ENCODE data around the gene SPAG16. TPM values are rescaled to one million over a fixed set of nuclear protein-coding genes. Genes with fewer than 3 reads are reported as not detected.
A peak's percentile ranks its signal among the peaks of the same experiment; 100 is the strongest.

The SPAG16 gene
- total RNA-seq, 1 experiment from 2014 or later: 21.5 TPM

DNA sequence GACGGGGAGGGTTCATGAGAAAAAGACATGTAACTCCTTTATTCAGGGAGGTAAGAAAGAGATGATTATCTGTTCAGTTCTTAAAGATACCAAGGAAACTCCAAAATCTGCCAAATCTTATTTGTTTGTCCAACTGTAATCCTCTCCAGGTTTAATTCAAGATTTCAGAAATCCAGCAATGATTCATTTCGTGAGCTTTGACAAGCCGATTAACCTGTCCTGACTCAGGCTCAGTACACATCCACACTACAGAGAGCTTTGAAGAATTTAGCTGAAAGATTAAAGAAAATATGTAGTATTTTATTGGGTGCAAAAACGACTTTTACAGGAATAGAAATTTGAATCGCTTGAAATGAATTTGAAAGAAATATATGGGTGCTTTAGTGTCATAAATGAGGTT, 1.1 kb downstream of the SPAG16 start:
- H3K4me3 Mint-ChIP-seq (ENCODE audit: unreplicated experiment): peak overlapping the region; percentile 85
- Histone ChIP-seq H3K4me3 (ENCODE audit: low read depth, low read length) (peak overlapping the region; percentile 73), H3K36me3 (ENCODE audit: control insufficient read depth, insufficient read depth, low read length) (0 out of 2 replicates have a peak, but pooled peaks cover 1% of the 10 kb centered on the region), H3K4me1 (0 out of 2 replicates have a peak, but pooled peaks cover 5% of the 10 kb centered on the region), H3K27me3 (replicated peaks; ENCODE audit: control insufficient read depth, insufficient read depth, low read length) (no peaks in the 10 kb centered on the region), H3K9me3 (no peaks in the 10 kb centered on the region)
- DNase-seq: no peak
- intact Hi-C loops (cut with micrococcal nuclease; ENCODE audit: unreplicated experiment): no loop called here
- H3K4me1 Mint-ChIP-seq (ENCODE audit: low read depth, unreplicated experiment): peaks cover 6% of the 10 kb centered on the region
- H3K27ac Mint-ChIP-seq (ENCODE audit: unreplicated experiment): no peak overlapping the region
- H3K27me3 Mint-ChIP-seq (ENCODE audit: insufficient read depth, unreplicated experiment): no peaks in the 10 kb centered on the region
- H3K36me3 Mint-ChIP-seq (ENCODE audit: insufficient read depth, unreplicated experiment): peaks cover 5% of the 10 kb centered on the region
- BruUV-seq (replicated peaks): no TSS peak
- no peaks in the 10 kb centered on the region for H3K9me3 Mint-ChIP-seq (ENCODE audit: unreplicated experiment)
- TF ChIP-seq, protein P1, sequence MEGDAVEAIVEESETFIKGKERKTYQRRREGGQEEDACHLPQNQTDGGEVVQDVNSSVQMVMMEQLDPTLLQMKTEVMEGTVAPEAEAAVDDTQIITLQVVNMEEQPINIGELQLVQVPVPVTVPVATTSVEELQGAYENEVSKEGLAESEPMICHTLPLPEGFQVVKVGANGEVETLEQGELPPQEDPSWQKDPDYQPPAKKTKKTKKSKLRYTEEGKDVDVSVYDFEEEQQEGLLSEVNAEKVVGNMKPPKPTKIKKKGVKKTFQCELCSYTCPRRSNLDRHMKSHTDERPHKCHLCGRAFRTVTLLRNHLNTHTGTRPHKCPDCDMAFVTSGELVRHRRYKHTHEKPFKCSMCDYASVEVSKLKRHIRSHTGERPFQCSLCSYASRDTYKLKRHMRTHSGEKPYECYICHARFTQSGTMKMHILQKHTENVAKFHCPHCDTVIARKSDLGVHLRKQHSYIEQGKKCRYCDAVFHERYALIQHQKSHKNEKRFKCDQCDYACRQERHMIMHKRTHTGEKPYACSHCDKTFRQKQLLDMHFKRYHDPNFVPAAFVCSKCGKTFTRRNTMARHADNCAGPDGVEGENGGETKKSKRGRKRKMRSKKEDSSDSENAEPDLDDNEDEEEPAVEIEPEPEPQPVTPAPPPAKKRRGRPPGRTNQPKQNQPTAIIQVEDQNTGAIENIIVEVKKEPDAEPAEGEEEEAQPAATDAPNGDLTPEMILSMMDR (IDR thresholded peaks at IDR 0.05; ENCODE audit: insufficient read depth in 1 of 2, low read depth in 1 of 2, low read length in 1 of 2, severe bottlenecking in 1 of 2, unreplicated experiment in 1 of 2): no peak
- POLR2A ChIA-PET: interaction anchor here (0.7 kb wide), 1 partner anchor 275 kb away, joined by 3 read pairs; no protein-coding TSS in a partner anchor
- CTCF ChIA-PET: no interaction called here

DNA sequence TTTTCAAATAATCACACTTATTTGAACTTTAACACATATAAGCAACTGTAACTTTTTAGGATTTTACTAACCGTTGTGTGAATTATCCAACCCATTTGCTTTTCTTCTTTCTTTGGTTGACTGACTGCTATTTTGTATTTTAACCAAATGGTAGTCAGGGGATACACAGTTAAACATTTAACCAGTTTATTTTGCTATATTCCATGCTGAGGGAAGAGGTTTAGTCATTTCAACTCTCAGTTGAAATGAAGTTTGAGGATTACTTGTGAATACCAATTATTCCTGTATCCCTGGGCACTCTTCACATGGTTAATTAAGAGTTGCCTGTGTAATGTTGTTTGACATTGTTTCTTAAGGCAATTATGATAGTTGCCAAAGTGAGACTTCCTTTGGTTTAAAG, 1.9 kb downstream of the SPAG16 start:
- DNase-seq: no peak
- Mint-ChIP-seq H3K9me3 (ENCODE audit: unreplicated experiment) (no peaks in the 10 kb centered on the region), H3K27me3 (ENCODE audit: insufficient read depth, unreplicated experiment) (no peaks in the 10 kb centered on the region), H3K4me3 (ENCODE audit: unreplicated experiment) (no peak overlapping the region), H3K27ac (ENCODE audit: unreplicated experiment) (no peak overlapping the region), H3K36me3 (ENCODE audit: insufficient read depth, unreplicated experiment) (peaks cover 5% of the 10 kb centered on the region), H3K4me1 (ENCODE audit: low read depth, unreplicated experiment) (peaks cover 6% of the 10 kb centered on the region)
- ChIA-PET POLR2A (no interaction called here), CTCF (no interaction called here)
- no TSS peak for BruUV-seq (replicated peaks)
- TF ChIP-seq, protein P1 (IDR thresholded peaks at IDR 0.05; ENCODE audit: insufficient read depth in 1 of 2, low read depth in 1 of 2, low read length in 1 of 2, severe bottlenecking in 1 of 2, unreplicated experiment in 1 of 2): no peak
- Histone ChIP-seq H3K9me3 (no peaks in the 10 kb centered on the region), H3K4me3 (ENCODE audit: low read depth, low read length) (no peak overlapping the region), H3K27me3 (replicated peaks; ENCODE audit: control insufficient read depth, insufficient read depth, low read length) (no peaks in the 10 kb centered on the region), H3K36me3 (ENCODE audit: control insufficient read depth, insufficient read depth, low read length) (0 out of 2 replicates have a peak, but pooled peaks cover 1% of the 10 kb centered on the region), H3K4me1 (0 out of 2 replicates have a peak, but pooled peaks cover 5% of the 10 kb centered on the region)
- intact Hi-C loops (cut with micrococcal nuclease; ENCODE audit: unreplicated experiment): no loop called here

DNA sequence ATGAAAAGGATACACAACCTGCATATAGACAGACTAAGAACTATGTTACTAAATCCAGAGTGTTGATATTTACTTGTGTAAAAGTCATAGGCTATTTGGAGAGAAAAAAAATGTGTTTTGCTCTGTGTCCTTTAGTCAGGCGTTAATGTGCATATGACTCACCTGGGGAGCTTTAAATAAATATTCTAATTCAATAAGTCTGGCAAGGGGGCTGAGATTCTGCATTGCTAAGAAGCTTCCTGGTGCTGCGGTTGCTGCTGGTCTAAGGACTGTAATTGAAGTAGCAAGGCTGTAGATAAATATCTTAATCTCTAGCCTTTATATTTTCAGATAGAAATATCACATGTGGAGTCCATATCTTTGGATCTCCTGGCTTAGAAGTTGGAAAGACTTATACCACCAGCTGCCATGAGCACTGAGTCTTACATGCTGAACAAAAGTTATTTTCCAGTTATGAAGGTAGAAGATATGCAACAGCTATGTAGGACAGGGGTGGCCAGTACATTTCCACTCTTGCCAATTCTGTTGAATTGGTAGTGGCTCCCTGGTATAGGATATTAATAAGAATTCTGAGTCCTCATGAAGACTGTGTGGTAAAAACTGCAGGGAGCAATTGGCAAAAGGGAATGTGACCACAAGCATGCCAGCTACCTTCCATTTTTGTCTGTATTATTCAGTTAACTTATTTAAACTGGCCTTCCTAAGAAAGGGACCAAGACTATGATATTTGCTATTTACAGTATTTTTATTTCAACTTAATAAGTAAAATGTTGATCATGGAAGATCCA, 4.8 kb downstream of the SPAG16 start:
- Mint-ChIP-seq H3K27ac (ENCODE audit: unreplicated experiment) (no peak overlapping the region), H3K4me1 (ENCODE audit: low read depth, unreplicated experiment) (no peaks in the 10 kb centered on the region), H3K27me3 (ENCODE audit: insufficient read depth, unreplicated experiment) (no peaks in the 10 kb centered on the region), H3K4me3 (ENCODE audit: unreplicated experiment) (no peak overlapping the region), H3K36me3 (ENCODE audit: insufficient read depth, unreplicated experiment) (peaks cover 10% of the 10 kb centered on the region), H3K9me3 (ENCODE audit: unreplicated experiment) (no peaks in the 10 kb centered on the region)
- 0 out of 2 replicates have a peak, but pooled peaks cover 1% of the 10 kb centered on the region for H3K36me3 ChIP-seq (ENCODE audit: control insufficient read depth, insufficient read depth, low read length)
- no peak overlapping the region for H3K4me3 ChIP-seq (ENCODE audit: low read depth, low read length)
- 0 out of 2 replicates have a peak, but pooled peaks cover 5% of the 10 kb centered on the region for H3K4me1 ChIP-seq
- intact Hi-C loops (cut with micrococcal nuclease; ENCODE audit: unreplicated experiment): no loop called here
- CTCF ChIA-PET: no interaction called here
- H3K27me3 ChIP-seq (replicated peaks; ENCODE audit: control insufficient read depth, insufficient read depth, low read length): no peaks in the 10 kb centered on the region
- no peak for DNase-seq
- TF ChIP-seq, protein P1 (IDR thresholded peaks at IDR 0.05; ENCODE audit: insufficient read depth in 1 of 2, low read depth in 1 of 2, low read length in 1 of 2, severe bottlenecking in 1 of 2, unreplicated experiment in 1 of 2): no peak
- no TSS peak for BruUV-seq (replicated peaks)
- POLR2A ChIA-PET: no interaction called here
- H3K9me3 ChIP-seq: no peaks in the 10 kb centered on the region
